NCI-H345 treated with DMSO at 0.1 percent for 48 hours (cell line): Measurements from ENCODE around the gene PID1.

ENCODE experiments used
- DNase-seq: peaks from one replicate; lab custom pipeline; 2025; ENCODE audit not compliant: unreplicated experiment; lab: John Stamatoyannopoulos, UW

Gene PID1

GRCh38 chr2:229261599-229261998 is 9.5 kb downstream of the PID1 start:
- no peak for DNase-seq

- DNase-seq, result no peak
Observed at GRCh38 chr2:229261076-229261475, 10.0 kb downstream of the PID1 start.

- no peak for DNase-seq
Observed at GRCh38 chr2:229257985-229258384, 13.1 kb downstream of the PID1 start.

GRCh38 chr2:229256376-229256775 is 14.7 kb downstream of the PID1 start:
- DNase-seq, result no peak

GRCh38 chr2:229254206-229254605 is 16.9 kb downstream of the PID1 start:
- DNase-seq, result no peak

- no peak for DNase-seq
Observed at GRCh38 chr2:229252996-229253395, 18.1 kb downstream of the PID1 start.

- DNase-seq, result no peak
Observed at GRCh38 chr2:229252280-229252679, 18.8 kb downstream of the PID1 start.

GRCh38 chr2:229249536-229249935 is 21.6 kb downstream of the PID1 start:
- DNase-seq, result no peak

- no peak for DNase-seq
Observed at GRCh38 chr2:229246334-229246733, 24.8 kb downstream of the PID1 start.

- no peak for DNase-seq
Observed at GRCh38 chr2:229244975-229245374, 26.1 kb downstream of the PID1 start.

- DNase-seq, result no peak
Observed at GRCh38 chr2:229243890-229244560, 27.1 kb downstream of the PID1 start.

GRCh38 chr2:229240984-229241491 is 30.0 kb downstream of the PID1 start:
- DNase-seq, result no peak

- DNase-seq, result no peak
Observed at GRCh38 chr2:229239021-229239420, 32.1 kb downstream of the PID1 start.

- DNase-seq, result no peak
Observed at GRCh38 chr2:229237270-229237669, 33.8 kb downstream of the PID1 start.

GRCh38 chr2:229235131-229235914 is 35.8 kb downstream of the PID1 start:
- no peak for DNase-seq

- no peak for DNase-seq
Observed at GRCh38 chr2:229231885-229232284, 39.2 kb downstream of the PID1 start.

- no peak for DNase-seq
Observed at GRCh38 chr2:229231328-229231868, 39.7 kb downstream of the PID1 start.

- no peak for DNase-seq
Observed at GRCh38 chr2:229230911-229231310, 40.2 kb downstream of the PID1 start.

- DNase-seq, result no peak
Observed at GRCh38 chr2:229230256-229230655, 40.8 kb downstream of the PID1 start.

- no peak for DNase-seq
Observed at GRCh38 chr2:229226382-229226781, 44.7 kb downstream of the PID1 start.

- no peak for DNase-seq
Observed at GRCh38 chr2:229223107-229223506, 48.0 kb downstream of the PID1 start.

- no peak for DNase-seq
Observed at GRCh38 chr2:229221641-229222040, 49.4 kb downstream of the PID1 start.
